GM19397 (cell line): ENCODE data around the gene NWD2.

Experiments used
- ATAC-seq: cut with Tn5 transposase; IDR thresholded peaks from one replicate; pipeline ENCODE4 v1.9.1; 2021; ENCODE audit warnings: mild to moderate bottlenecking, moderate library complexity; ENCODE audit not compliant: unreplicated experiment

The NWD2 gene

GRCh38 chr4:37437163-37437562 lies 192.6 kb downstream of the NWD2 start:
- no peak for ATAC-seq

- ATAC-seq, result no peak
Measured at GRCh38 chr4:37438564-37439279, 194.2 kb downstream of the NWD2 start.

- ATAC-seq, result no peak
Measured at GRCh38 chr4:37439809-37440474, 195.4 kb downstream of the NWD2 start.

DNA sequence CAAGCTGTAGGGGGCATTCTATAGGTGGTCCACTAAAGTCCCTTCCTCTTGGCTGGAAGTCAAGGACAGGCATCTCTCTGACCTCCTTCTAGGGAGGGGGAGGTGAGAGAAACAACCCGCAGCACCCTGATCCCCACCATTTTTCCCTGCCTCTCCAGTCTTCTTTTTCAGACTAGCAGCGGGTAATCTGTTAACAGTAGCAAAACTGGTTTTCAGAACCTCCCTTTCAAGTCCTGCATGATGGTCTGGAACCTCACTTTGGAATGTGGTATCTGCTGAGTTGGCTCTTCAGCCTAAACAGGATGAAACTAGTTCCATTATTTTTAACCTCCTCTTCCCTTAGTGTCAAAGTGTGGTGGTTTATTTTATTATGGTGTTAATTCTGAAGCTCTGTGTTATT lies 196.0 kb downstream of the NWD2 start:
- no peak for ATAC-seq

- no peak for ATAC-seq
Measured at GRCh38 chr4:37441231-37442061, 196.9 kb downstream of the NWD2 start.

DNA sequence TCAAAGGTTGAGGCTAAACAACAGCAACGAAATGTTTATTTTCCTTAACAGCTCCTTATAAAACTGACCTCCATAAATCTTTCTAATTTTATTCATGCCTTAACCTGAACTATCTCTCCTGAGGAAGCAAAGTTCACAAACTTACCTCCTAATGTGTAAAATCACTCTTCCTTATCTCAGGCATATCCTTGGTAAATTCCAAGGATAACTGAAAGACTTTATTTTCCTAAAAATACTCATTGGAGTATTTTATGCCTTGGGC lies 197.4 kb downstream of the NWD2 start:
- ATAC-seq, result no peak

DNA sequence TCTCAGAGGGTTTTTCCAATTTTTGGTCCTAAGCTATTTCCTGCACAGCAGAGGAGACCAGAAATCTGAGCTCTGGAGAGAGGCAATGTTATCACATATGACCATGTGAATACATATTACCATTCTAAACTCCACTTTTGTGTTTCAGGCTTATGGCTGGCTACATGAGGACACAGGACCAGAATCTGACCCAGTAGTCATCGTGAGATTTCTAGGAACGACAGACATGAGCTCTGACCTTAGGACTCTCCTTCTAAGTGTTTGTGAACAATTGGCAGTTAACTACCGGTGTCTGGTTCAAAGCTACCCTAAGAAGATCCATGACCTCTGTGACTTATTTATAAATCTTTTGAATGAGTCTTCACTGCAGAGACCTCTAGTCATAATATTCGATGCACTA lies 198.6 kb downstream of the NWD2 start:
- ATAC-seq, result no peak

- ATAC-seq, result no peak
Measured at GRCh38 chr4:37445023-37445422, 200.5 kb downstream of the NWD2 start.

- ATAC-seq, result no peak
Measured at GRCh38 chr4:37446016-37446415, 201.5 kb downstream of the NWD2 start.

GRCh38 chr4:37447886-37448285 lies 203.3 kb downstream of the NWD2 start:
- no peak for ATAC-seq

DNA sequence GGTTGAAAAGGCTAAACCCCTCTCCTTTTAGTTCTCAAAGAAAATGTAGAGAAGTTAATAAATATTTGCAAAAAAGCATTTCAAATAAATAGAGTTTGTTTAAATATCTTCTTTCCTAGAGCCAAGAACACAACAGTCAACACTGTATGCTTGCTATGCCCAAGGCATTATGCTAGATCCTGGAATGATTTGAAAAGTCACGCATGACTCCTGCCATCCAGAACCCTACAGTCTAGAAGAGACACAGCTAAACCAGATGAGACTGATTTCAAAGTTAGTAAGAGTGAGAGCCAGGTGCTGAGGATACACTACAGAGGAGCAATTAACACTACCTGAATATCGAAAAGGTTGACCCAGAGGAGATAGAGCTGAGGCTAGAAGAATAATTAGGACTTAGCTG lies 205.8 kb downstream of the NWD2 start:
- no peak for ATAC-seq

GRCh38 chr4:37450911-37451310 lies 206.4 kb downstream of the NWD2 start:
- no peak for ATAC-seq

DNA sequence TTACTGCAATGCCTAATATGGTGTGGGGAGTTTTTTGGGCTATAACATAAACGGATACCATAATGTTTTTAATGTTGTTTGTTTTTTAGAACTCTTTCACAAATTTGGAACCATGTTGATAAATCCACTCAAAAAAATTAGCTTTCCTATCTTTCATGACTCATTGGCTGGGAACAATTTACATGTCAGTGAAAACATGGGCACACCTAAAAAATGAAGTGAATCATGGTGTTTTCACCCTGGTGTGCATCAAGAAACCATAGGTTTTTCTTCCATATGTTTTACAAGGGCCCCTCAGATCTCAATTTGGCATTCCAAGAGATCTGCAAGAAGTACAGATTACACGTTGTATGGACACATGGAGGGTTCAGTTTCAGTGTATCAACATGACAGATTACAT lies 207.1 kb downstream of the NWD2 start:
- no peak for ATAC-seq

GRCh38 chr4:37452952-37453280 lies 208.4 kb downstream of the NWD2 start:
- ATAC-seq, result peak; percentile 49

- peak; percentile 95 for ATAC-seq
Measured at GRCh38 chr4:37453281-37453998, 208.9 kb downstream of the NWD2 start.

DNA sequence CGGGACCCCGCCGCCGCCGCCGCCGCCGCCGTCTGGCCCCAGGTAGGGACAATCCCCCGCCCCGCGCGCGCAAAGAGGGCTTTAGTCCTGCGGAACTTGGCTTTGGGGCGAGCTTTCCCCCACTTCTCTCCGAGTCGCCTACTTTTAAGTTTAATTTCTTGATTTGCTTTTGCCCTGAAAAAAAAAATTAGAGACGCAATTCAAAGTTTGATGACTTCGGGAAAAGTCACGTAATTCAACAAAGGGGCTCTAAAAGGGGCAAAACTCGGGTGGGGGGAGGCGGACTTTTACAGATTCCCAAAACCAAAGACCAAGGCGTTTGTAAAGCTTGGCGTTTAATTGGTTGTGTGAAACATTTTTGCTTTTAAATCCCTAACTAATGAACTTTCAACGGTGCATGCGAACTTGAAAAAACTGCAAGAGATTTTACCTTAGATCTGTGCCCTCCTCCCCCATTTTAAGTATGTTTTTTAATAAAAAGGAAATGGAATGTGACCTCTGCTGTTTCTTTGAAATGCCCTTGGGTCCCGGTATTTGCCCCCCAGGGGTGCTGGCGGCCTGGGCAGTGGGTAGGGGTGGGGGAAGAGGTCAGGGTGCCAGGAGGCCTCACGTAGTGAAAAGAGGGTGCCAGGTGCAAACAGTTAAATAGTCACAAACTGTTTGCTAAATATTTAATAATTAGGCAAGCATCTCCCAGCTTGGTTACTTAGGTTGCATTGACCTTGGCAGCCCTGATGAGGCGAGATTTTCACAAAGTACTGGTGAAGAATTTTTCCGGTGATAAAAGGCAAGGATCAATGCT lies 209.7 kb downstream of the NWD2 start:
- no peak for ATAC-seq

GRCh38 chr4:37455301-37456131 lies 211.0 kb downstream of the NWD2 start:
- ATAC-seq, result no peak

GRCh38 chr4:37461801-37462200 lies 217.3 kb downstream of the NWD2 start:
- ATAC-seq, result no peak

- ATAC-seq, result no peak
Measured at GRCh38 chr4:37463033-37463856, 218.7 kb downstream of the NWD2 start.
